Ectodermal cell (in vitro differentiated cells): ENCODE data around the gene ZP1.

Experiments
- H3K27ac ChIP-seq: 2 replicates; pipeline ENCODE4 v1.7.0; 2013; ENCODE audit warnings: mild to moderate bottlenecking, low read depth, low read length; ENCODE audit not compliant: insufficient read depth, poor library complexity, severe bottlenecking
- H3K27me3 ChIP-seq: 2 replicates; pipeline ENCODE4 v1.7.0; 2013; ENCODE audit warnings: mild to moderate bottlenecking, low read length; ENCODE audit not compliant: insufficient read depth, control insufficient read depth, poor library complexity, severe bottlenecking
- H3K36me3 ChIP-seq: one replicate; pipeline ENCODE4 v1.7.0; 2013; ENCODE audit warnings: low read length; ENCODE audit not compliant: control insufficient read depth, insufficient read depth
- H3K4me1 ChIP-seq: one replicate; pipeline ENCODE4 v1.7.0; 2013; ENCODE audit warnings: low read length; ENCODE audit not compliant: control insufficient read depth, insufficient read depth
- H3K4me3 ChIP-seq: 2 replicates; pipeline ENCODE4 v1.7.0; 2013; ENCODE audit warnings: low read depth, low read length, control low read depth; ENCODE audit not compliant: insufficient read depth
- H3K9me3 ChIP-seq: 2 replicates; pipeline ENCODE4 v1.7.0; 2013; ENCODE audit warnings: mild to moderate bottlenecking, low read length, moderate library complexity; ENCODE audit not compliant: control insufficient read depth
- WGBS, 2 experiments: methylation state at CpG; one replicate each; pipeline ENCODE4 v1.1.7; 2013; ENCODE audit warnings: missing lambda C conversion rate in 2 of 2; 5-methylcytosine and 5-hydroxymethylcytosine counted together

Gene ZP1

DNA sequence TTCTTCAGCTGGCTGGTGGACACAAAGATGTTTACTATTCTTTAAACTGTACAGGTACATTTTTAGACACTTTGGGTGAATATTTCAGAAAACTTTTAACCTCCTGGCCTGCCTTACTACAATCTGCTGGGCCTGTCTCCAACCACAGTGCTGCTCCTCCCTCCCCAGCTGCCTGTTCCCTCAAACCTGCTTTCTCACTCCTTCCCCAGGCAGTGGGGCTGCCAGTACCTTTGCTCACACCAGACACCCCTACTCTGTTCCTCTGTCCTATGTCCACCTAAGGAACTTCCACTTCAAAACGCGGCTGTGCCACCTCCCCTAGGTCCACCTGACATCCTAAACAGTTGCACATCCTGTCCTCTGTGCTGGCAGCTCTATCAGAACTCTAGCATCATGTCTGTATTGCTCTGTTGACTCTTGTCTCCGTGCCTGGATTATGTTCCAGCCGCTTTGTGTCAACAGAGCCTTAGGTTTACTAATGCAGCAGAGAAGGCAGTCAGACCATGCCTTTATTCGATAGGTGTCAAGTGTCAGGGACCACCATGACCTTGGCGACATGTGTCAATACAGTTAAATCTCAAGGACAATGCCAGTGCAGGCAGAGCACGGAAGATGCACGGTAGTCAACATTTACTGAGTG, 13.4 kb downstream of the ZP1 start:
- H3K36me3 ChIP-seq, result peaks cover 3% of the 10 kb centered on the region
- no peak overlapping the region for H3K27ac ChIP-seq
- H3K27me3 ChIP-seq, result no peaks in the 10 kb centered on the region
- H3K9me3 ChIP-seq, result no peaks in the 10 kb centered on the region
- 93 to 96% methylated on average over 8 of the region's 8 CpGs for WGBS, 2 experiments
- H3K4me1 ChIP-seq, result no peaks in the 10 kb centered on the region
- H3K4me3 ChIP-seq, result no peak overlapping the region

DNA sequence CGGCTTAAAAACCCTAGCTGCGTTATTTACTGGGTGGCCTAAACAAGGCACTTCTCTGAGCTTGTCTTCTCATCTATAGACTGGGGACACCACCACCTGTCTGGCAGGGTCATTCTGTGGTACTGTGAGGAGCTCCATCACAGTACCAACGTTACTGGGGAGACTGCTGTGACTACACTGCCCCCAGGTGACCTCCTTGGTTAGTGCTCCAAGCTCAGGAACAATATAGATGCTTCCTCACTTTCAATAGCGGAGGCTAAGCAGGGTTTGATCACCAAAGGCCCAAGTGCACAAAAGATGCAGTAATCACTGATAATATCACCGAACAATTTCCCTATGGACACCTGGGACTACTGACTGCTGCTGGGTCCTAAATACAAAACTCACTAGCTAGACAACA, 20.2 kb downstream of the ZP1 start:
- Histone ChIP-seq H3K4me1 (no peaks in the 10 kb centered on the region), H3K27ac (no peak overlapping the region), H3K36me3 (no peaks in the 10 kb centered on the region), H3K9me3 (no peaks in the 10 kb centered on the region), H3K4me3 (no peak overlapping the region), H3K27me3 (no peaks in the 10 kb centered on the region)
- WGBS, 2 experiments, result 67 to 70% methylated on average over 5 of the region's 5 CpGs

DNA sequence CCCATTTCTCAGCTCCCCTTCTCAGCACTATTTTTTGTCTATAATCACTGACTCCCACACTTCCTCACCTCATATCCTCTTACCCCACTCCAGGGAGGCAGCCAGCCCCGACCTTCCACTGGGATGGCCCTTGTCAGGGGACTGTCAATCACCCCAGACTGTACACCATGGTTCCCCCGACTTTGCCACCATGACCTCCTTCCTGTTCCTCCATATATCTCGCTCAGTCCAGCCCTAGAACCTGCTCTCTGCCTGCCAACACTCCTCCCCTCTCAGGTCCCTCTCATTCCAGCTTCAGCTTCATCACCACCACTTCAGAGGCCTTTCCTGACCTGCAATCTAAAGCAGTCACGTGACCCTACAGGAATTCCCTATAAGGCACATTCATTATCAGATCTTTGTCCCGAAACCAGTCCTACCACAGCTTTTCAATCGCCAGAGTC, 22.5 kb downstream of the ZP1 start:
- no peaks in the 10 kb centered on the region for H3K9me3 ChIP-seq
- no peak overlapping the region for H3K27ac ChIP-seq
- no peaks in the 10 kb centered on the region for H3K36me3 ChIP-seq
- H3K4me3 ChIP-seq, result no peak overlapping the region
- 83 to 85% methylated on average over 6 of the region's 6 CpGs for WGBS, 2 experiments
- no peaks in the 10 kb centered on the region for H3K27me3 ChIP-seq
- no peaks in the 10 kb centered on the region for H3K4me1 ChIP-seq

DNA sequence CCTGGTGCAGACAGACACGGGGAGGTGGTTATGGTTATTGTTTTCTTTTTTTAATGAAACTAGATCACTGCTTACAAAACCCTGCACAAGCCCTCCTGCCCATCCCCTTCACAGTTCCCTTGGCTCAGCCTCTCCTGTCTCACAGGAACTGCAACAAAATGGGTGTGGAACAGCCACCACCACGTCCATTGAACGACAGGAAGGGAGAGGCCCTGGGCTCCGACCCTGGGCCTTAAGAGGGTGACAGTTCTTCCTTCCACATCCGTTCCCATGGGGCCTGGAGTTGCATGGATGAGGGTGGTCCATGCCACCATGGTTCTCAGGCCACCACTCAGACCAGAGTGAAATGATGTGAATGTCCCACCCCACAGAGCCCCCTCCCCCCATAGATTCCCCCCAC, 23.4 kb downstream of the ZP1 start:
- H3K4me1 ChIP-seq, result no peaks in the 10 kb centered on the region

DNA sequence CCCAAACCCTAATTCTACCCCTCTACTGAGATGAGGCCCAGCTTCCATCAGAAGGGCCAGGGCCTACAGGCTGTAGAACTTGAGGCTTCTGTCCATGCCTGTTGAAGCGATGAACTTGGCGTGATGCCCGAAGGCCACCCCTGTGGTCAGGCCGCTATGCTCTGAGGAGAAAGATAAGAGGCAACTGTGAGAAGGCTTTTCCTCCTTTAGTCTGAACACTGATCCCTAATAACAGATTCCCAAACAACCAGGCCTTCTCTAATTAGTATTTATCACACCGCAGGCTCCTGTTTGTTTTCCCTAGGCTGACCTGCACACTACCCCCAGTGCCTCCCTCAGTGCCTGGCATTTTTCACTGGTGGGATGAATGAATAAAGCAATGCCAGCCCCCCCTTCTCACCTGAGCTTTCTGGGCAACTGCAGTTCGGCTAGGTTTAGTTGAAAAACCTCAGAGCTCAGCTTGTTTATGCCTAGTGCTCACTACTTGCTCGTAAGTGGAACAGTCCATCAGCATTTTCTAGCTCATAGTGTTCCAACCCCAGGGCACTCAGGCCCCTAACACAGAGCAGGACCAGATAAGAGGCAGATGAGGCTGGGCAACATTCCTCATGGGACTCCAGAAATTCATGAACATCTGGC, 23.9 kb downstream of the ZP1 start:
- 93 to 98% methylated on average over 7 of the region's 7 CpGs for WGBS, 2 experiments
- no peak overlapping the region for H3K27ac ChIP-seq
- H3K36me3 ChIP-seq, result peaks cover 3% of the 10 kb centered on the region
- H3K27me3 ChIP-seq, result no peaks in the 10 kb centered on the region
- H3K4me1 ChIP-seq, result no peaks in the 10 kb centered on the region
- no peak overlapping the region for H3K4me3 ChIP-seq
- H3K9me3 ChIP-seq, result no peaks in the 10 kb centered on the region

More for the DNA sequence above, 23.4 kb downstream of the ZP1 start:
- no peaks in the 10 kb centered on the region for H3K27me3 ChIP-seq
- no peaks in the 10 kb centered on the region for H3K36me3 ChIP-seq
- 96 to 97% methylated on average over 4 to 5 of the region's 5 CpGs for WGBS, 2 experiments
- no peak overlapping the region for H3K4me3 ChIP-seq
- no peak overlapping the region for H3K27ac ChIP-seq
- H3K9me3 ChIP-seq, result no peaks in the 10 kb centered on the region

DNA sequence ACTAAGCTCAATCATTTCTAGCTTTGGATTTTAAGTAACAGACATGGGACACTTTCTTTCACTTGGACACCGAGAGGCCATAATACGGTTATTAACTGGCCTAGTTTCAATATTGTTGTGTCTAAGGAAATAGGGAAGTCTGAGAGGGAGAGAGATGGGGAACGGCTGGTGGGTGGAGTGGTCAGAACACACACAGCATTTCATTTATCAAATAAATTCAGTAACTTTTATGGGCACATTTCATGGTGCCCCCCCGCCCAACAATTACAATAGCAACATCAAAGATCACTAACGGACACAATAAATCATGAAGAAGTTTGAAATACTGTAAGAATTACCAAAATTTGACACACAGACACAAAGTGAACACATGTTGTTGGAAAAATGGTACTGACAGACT, 28.3 kb downstream of the ZP1 start:
- no peaks in the 10 kb centered on the region for H3K27me3 ChIP-seq
- no peaks in the 10 kb centered on the region for H3K4me1 ChIP-seq
- no peak overlapping the region for H3K4me3 ChIP-seq
- peaks cover 30% of the 10 kb centered on the region for H3K36me3 ChIP-seq
- H3K9me3 ChIP-seq, result no peaks in the 10 kb centered on the region
- 88 to 100% methylated on average over 4 to 5 of the region's 5 CpGs for WGBS, 2 experiments
- no peak overlapping the region for H3K27ac ChIP-seq

DNA sequence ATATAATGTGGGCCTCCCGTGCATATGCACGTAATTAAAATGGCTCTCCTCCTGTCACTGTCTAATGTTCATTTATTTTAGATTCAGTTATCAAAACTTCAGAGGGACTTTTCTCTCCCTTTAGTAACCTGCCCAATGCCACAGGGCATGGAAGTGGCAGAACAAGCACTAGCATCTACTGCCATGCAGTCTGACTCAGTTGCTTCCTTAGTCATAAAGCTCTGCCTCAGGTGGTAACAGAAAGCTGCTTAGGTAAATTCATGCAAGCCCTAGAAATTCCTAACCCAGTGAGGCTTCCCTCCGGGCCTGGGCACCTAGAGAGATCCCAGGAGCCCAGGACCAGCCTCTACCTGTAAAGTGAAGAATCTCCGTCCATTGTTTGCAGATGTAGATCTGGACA, 30.2 kb downstream of the ZP1 start:
- 94 to 97% methylated on average over 4 of the region's 4 CpGs for WGBS, 2 experiments
- Histone ChIP-seq H3K36me3 (peaks cover 45% of the 10 kb centered on the region), H3K27me3 (no peaks in the 10 kb centered on the region), H3K4me1 (no peaks in the 10 kb centered on the region), H3K27ac (no peak overlapping the region), H3K9me3 (no peaks in the 10 kb centered on the region), H3K4me3 (no peak overlapping the region)

DNA sequence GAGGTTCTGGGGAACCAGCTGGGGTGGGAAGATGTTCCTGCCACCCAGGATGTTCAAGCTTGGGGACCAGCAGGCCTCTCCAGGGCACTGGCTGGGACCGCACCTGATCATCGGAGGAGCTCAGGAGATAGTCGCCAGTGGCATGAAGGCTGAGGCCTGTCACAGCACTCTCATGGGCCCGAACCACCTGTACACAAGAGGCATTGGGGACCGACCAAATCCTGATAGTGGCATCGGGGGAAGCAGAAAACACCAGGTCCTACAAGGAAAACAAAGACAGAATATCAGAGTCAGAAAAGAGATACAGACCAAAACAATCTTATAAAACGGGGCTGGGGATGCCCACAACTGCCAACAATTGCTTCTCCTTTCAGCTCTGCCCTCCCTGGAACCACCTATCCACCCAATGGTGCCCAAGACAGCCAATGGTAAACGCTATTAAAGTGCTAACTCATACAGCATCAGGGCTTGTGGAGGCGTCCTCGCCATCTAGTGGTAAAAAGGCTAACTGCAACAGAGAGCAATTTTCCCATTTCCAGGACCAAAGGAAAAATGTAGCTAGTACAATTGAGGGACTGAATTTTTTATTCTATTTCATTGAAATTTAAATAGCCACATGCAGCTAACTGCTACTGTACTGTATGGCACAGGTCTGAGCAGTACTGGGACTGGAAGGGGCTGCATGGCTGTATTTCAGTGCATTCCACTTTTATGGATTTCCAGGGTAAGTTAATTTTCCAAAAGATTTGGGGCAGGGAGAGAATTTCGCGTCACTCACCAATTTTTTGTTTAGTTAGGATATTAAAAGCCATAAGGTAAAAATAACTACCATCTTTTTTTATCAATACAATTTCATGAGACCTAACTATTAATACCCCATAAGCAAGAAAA, 31.9 kb downstream of the ZP1 start:
- Histone ChIP-seq H3K4me1 (no peaks in the 10 kb centered on the region), H3K27me3 (no peaks in the 10 kb centered on the region), H3K9me3 (no peaks in the 10 kb centered on the region), H3K4me3 (no peak overlapping the region), H3K36me3 (peaks cover 51% of the 10 kb centered on the region), H3K27ac (no peak overlapping the region)
- WGBS, 2 experiments, result 64 to 67% methylated on average over 10 to 12 of the region's 12 CpGs

DNA sequence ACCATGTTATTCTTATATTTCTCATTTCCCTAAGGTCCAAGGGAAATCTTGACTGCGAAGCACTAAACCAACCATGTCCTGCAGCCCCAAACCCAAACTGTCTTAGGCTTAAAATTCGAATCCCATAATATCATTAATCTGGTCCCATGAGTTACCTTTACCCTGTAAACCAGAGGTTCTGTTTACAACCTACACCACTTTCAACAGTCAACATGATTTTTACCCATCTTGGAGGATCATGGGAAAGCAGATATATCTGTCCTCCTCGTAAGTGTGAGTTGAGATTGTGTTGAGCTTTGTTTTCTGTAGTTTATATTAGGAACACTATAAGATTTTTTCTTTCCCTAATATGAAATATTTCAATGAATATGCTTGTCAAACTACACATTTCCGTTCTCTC, 32.6 kb downstream of the ZP1 start:
- H3K27ac ChIP-seq, result no peak overlapping the region
- no peak overlapping the region for H3K4me3 ChIP-seq
- no peaks in the 10 kb centered on the region for H3K27me3 ChIP-seq
- WGBS, 2 experiments, result 80 to 81% methylated on average over 3 to 4 of the region's 4 CpGs
- peaks cover 51% of the 10 kb centered on the region for H3K36me3 ChIP-seq
- H3K4me1 ChIP-seq, result peaks cover 1% of the 10 kb centered on the region
- no peaks in the 10 kb centered on the region for H3K9me3 ChIP-seq
